A673 (cell line): ENCODE measurements around the gene INPP5A.

Source experiments
- EZH2 ChIP-seq: fragments of 200-600 bp; sonication (generic); IDR thresholded peaks from 2 replicates; pipeline ENCODE4 v1.6.1; 2017; ENCODE audit warnings: borderline replicate concordance, low read depth, mild to moderate bottlenecking, mixed read lengths, antibody characterized with exemption, low read length; ENCODE audit not compliant: poor library complexity, severe bottlenecking
- TF ChIP-seq, protein P1 (sequence below): fragments of 300-800, 200-600 bp; sonication (generic); conservative IDR thresholded peaks from 2 replicates; pipeline ENCODE4 v1.5.1; 2017; ENCODE audit warnings: low read depth, mild to moderate bottlenecking, antibody characterized with exemption, low read length, moderate library complexity, mixed read lengths

DNA sequence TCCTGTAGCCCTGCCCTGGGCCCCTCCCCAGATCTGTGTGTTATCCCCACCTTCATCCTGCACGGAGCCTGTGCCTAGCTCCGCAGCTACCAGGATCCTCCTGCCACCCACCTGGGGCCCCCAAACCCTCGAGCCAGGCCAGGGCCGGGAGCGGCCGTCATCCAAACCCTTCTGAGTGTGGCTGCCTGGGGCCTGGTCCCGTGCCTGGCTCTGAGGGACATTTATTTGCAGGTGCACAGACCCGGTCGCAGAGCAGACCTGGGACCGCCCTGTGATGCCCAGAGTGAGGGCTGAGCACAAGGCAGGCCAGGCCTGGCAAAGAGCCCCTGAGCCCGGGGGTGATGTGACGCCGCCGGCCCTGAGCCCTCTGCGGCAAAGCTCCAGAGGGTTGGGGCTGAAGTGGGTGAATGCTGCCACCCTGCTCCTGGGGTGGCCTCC lies 27.4 kb upstream of the INPP5A start:
- TF ChIP-seq, protein P1, sequence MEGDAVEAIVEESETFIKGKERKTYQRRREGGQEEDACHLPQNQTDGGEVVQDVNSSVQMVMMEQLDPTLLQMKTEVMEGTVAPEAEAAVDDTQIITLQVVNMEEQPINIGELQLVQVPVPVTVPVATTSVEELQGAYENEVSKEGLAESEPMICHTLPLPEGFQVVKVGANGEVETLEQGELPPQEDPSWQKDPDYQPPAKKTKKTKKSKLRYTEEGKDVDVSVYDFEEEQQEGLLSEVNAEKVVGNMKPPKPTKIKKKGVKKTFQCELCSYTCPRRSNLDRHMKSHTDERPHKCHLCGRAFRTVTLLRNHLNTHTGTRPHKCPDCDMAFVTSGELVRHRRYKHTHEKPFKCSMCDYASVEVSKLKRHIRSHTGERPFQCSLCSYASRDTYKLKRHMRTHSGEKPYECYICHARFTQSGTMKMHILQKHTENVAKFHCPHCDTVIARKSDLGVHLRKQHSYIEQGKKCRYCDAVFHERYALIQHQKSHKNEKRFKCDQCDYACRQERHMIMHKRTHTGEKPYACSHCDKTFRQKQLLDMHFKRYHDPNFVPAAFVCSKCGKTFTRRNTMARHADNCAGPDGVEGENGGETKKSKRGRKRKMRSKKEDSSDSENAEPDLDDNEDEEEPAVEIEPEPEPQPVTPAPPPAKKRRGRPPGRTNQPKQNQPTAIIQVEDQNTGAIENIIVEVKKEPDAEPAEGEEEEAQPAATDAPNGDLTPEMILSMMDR = no peak
- TF ChIP-seq EZH2 = no peak
